HG03064 (cell line): Measurements from ENCODE around the gene DHX30.

Experiments
- ATAC-seq: cut with Tn5 transposase; IDR thresholded peaks from one replicate; pipeline ENCODE4 v1.9.1; 2021; ENCODE audit warnings: low read depth; ENCODE audit not compliant: unreplicated experiment

Gene DHX30

DNA sequence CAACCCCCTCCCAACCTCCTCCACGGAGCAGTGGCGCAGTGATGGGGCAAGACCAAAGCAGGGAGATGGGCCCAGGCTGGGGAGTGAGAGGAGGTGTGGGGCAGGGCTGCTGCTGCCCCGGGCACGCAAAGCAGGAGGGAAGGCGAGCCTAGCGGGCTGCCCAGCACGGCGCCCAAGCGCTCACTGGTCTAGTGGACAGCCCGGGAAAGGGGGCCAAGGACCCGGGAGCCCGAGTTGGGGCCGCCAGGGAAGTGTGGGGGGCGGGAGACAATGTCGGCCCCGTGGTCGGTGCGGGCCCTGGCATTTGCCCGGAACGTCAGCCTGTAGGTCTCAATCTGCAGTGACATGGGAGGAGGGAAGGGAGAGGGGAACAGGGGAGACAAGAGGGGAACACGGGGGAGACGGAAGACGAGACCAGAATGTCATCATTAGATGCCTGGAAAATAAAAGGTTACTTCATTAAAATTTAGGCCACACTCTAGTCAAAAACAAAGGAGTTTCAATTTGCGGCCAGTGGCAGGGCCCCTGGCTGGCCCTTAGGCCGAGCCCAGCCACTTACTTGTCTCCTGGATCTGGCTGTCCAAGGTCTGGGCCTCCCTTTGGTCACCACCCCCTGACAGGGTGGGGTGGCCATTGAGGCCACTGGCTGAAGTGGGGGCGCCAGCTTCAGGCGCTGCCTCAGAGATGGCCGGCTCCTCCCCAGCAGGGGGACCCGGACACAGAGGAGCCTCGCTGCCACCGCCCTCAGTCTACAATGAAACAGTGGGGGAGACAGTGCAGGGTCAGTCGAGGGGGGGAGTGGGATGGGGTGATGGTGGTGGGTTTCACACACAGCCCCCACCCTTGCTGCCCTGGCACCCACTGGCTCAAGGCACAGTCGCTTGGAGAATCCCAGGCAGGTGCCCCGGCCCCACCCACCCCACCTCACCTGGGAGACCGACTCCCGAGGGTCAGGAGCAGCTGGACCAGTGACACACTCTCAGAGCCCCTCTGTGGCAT is 50.0 kb downstream of the DHX30 start:
- ATAC-seq: no peak

DNA sequence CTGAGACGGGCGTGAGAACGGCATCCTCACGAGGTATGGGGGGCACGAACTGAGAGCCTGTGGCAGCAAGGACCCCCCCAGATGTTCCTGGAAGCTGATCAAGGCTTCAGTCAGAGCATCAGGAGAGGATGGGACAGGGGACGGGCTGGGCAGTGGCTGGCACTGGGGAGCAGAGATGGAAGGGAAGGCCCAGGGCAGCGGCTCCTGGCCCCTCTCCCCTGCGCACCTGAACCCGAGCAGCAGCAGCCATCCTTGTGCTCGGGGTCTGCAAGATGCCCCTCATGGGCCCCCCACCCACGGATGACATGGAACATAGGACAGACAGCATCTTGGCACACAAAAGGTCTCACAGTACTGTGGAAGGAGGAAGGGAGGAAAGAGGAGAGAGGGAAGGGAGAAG is 51.3 kb downstream of the DHX30 start:
- ATAC-seq: no peak

DNA sequence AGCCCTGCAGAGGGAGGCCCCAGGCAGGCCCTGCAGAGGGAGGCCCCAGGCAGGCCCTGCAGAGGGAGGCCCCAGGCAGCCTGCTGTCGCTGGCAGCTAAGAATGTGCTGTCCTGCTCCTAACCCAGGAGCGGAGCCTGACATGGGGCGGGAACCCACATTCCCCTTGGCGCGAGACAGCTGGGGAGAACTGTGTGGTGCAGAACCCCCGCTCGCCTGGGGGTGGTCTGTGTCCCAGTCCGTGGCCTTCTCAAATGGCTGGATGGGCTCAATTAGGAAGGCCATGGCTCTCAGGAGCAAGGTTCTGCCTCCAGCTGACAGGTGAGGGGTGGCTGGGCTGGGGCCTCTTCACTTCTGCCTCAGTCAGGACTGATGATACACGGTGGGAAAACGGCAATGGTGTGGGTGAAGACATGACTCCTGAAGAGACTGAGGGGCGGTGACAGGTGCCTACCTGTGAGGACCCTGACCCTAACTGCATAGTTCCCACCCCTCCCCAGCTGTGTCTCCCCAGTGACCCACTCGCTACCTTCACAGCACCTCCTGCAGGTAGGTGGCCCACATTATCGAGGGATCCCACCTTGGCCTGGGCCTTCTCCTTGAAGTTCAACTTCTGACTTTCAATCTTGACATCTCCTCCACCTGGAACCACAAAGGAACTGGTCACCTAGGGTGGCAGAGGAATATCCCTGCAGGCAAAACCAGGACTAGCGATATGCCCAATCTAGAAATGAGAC is 52.0 kb downstream of the DHX30 start:
- ATAC-seq: no peak

DNA sequence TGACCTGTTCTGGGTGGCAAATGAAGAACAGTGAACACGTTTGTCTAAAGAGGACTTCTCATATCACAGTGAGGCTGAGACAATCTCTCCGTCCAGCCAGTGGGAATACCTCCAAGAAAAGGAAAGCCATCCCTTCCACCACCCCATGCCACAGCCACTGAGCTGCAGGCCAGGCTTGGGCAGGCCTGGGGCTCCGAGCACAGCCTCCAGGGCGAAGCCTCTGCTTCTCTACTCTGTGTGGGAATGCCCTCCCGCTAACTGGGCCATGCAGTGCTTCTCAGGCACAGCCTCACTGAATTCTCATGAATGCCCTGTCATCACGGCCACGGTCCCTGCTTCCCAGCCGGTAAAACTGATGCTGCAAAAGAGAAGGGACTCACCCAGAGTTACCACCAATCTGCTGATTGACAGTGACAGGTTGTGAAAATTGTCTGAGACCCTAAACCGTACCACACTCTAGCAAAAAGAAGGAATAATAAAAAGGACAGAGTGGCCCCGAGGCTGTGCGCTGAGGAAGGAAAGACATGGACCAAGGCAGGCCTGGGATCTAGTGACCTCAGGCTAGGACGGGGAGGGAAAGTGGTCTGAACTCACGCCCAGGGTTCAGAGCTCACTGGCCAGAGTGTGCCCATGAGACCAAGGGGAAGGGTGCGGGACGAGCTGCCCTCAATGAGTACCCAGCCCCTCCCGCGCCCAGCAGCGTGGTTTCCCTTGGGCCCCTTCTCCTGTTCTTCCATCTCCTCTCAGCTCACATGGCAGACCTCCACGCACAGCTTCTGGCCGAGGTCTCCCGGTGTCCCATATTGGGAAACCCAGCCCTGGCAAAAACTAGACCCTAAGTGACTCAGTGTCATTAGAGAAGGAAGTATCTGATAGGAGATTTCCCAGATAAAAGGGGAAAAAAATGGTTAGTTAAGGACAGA is 52.8 kb downstream of the DHX30 start:
- no peak for ATAC-seq

DNA sequence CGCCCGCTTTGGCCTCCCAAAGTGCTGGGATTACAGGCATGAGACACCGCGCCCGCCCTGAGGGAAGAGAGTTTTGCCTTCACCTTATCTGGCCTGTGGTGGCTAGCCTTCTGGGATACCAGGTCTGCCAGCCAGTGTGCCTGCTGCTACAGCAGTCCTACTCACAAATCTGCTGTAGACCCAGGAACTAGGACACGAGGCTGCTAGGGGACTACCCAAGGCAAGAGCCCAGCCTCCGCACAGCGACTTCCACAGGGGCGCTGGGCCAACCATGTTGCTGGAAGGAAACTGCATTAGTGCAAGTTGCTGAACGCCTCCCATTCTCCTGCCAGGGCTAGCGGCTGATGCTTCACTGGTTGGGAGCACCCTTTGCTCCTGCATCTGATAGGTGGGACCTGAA is 53.7 kb downstream of the DHX30 start:
- no peak for ATAC-seq

DNA sequence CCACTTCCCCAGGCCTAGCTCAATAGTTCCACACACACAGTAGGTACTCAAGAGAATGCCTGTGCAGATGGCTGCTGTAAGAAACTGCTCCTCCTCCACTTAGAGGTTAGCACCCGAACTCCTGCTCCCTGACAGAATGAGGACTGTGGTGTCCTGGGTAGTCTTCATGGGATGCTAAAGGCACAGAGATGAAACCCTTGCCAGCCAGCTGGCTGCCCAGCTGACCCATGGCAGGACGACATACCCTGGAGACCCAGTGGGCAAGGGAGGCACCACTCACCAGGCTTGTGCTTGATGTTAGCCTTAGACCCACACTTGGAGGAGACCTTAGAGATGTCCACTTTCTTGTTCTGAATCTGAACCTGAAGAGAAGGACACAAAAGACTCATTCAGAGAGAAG is 54.2 kb downstream of the DHX30 start:
- no peak for ATAC-seq

DNA sequence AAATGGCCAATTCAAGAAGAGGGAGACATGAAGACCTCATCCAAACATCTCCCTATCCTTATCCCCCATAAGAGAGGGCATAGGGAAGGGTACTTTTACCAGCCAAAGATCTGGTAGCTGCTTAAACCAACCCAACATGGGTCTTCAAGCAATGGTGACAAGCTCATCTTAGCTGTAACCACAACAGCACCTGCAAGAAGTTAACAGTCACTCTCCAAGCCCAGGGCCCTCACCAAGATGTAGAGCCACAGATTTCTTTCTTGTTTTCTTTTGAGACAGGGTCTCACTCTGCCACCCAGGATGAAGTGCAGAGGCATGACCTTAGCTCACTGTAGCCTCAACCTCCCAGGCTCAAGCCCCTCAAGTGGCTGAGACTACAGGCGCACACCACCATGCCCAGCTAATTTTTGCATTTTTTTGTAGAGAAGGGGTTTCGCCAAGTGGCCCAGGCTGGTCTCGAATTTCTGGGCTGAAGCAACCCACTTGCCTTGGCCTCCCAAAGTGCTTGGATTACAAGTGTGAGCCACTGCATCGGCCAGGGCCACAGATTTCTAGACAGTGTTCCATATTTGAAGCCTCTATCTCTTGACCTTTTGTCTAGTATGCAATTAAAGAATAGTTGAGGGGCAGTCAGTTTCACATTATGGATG is 57.1 kb downstream of the DHX30 start:
- ATAC-seq: no peak

DNA sequence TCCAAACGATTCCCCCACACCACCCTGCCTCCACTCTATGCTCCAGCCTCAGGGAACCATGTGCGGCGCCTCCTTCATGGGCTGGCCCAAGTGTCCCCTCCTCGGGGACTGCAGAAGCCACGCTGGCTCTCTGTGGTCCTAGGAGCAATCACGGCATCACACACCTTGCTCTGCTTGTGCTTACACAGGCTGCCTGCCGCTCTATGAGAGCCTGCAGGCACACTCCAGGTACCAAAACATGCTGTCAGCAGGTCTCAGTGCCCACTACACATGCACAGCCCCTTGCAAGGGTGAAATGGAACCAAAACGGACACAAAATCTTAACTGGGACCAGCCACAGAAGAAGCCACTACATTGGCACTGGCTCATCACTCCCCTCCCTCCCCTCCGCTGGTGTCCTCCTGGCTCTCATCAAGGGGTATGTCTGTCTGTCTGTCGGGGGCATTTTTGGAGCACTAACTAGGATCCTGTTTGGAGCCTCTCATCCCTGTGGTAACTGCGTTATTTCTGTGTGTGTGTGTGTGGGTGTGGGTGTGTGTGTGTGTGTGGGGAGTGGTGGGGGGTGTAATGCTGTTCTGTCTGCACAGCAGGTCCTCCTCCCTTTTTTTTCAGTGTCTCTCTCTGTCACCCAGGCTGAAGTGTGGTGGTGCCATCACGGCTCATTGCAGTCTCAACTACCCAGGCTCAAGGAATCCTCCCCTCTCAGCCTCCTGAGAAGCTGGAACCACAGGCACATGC is 60.6 kb downstream of the DHX30 start:
- no peak for ATAC-seq

DNA sequence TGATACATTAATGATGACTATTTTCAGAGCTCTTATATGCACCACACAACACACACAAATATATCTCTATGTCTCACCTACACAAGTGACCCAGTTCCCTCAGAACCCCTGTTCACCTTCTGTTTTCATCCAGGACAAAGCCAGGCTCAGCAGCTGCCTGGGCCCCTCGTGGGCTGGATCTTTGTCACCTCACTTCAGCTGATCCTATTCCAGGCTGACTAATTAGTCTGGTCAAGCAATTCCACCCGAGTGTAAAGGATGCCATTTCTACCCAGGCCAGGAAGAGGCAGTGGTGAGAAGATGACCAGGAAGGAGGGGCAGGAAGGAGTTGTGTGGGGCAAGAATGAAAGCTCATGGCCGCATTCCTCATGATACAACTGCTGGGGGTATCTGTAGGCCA is 62.3 kb downstream of the DHX30 start:
- ATAC-seq: no peak

DNA sequence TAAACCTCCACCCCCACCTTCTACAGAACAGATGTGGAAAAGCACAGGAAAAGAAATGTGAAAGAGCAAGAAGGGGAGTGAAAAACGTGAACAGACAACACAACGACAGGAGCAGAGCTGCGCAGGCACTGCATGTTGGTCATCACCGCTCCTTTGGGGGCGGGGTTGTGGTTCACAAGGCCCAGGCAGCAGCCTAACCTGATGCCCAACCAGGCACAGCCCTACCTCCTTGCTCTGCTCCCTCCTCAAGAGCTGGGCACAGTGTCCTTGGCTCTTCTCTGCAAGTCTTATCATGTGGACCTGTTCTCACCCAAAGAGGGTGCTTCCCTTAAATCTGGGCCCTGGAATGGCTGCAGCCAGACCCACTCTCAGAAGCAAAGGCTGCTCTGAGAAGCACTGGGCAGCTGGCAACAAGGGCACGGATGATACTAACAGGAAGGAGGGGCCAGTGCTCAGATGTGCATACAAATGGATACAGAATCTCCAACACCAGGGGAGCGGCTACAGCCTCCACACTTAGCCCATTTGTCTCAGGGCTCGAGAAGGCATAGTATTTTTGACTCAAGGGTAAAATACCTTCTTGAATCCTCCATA is 64.6 kb downstream of the DHX30 start:
- no peak for ATAC-seq

DNA sequence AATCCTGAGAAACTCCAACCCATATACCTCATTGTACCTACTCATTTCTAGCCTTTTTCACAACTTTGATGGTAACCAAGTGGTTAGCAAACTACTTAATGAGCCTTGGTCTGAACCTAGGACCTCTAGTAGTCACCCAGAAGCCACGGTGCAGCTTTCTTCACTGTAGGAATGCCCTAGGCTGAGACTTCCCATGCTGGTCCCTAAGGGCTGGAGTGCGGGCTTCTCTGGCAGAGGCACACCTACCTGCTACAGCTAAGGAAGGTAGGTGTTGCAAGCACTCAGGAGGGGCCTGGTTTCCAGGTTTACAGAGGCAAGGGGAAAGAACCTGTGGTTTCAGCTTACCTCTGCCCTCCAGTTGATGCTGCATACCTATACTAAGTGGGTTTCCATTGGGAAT is 65.4 kb downstream of the DHX30 start:
- no peak for ATAC-seq

DNA sequence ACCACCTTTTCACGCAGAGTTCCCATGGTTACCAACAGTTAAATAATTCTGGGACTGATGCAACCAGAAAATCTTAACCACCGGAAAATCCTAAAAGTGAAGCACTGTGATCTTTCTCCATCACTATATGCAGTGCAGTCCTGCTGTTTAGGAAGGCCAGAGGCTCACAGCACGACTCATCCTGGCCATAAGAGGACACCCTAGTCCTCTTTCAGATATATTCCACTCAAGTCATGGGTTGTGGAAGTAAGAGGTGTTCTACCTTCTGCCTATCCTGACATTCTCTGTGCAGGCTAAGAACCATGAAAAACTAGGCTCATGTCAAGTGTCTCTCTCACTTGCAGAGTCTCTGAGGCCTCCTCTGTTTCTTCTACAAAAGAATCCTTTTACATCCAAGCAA is 67.2 kb downstream of the DHX30 start:
- no peak for ATAC-seq

DNA sequence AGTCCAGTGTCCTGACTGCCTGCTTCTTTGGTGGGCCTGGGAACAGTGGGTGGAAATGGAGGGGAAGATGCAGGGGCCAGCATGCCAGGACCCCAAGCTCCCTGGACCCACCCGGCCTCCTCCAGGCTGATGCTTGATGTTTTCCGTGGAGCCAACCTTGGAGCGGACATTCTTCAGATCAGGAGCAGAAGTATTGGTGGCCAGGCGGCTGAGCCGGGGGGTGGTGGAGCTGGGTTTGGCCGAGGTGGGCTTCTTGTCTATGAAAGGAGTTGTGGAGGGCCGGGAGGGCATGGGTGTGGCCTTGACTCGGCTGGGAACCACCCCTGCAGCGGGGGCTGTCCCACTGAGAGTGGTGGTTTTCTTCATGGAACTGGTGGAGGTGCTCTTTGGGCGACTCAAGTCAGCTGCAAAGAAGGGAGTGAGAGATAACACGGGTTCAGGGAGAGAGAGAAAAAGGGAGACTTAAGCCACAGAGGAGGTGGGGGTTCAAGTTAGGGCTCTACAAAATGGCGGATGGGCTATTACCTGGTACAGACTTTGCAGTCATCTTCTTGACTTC is 67.8 kb downstream of the DHX30 start:
- ATAC-seq: no peak

DNA sequence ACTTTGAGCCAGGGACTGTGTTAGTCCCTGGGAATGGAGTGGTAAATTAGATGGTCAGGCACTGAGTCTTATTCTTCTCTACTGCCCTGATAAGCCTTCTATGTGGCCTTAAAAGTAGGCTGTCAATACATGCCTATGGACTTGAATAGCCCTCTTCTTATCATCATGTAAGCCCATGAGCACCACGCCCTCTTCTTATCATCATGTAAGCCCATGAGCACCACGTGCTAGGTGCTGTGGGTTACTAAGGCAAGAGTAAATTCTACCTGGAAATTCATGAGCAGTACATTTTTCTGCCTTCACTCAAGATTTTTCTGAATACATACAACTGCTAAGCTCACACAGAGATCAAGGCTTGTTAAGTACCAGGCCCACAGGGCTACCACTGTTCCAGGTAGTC is 68.5 kb downstream of the DHX30 start:
- no peak for ATAC-seq

DNA sequence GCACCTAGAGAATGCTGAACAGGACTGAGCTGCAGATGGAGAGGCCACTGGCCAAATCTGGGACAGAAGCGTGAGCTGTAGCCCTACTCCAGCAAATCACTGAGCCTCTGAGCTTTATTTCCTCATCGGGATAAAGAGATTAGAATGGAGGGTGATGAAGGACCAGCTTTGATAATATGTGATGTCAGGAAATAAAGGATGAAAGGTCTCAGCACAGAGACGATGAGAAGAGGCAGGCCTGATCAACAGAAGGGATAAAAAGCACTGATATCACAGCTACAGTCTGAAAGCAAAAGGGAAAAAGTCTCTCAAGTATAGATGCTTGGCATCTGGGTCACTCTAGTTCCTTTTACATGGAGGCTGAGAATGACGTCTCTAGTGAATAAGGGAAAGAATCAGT is 70.0 kb downstream of the DHX30 start:
- no peak for ATAC-seq

DNA sequence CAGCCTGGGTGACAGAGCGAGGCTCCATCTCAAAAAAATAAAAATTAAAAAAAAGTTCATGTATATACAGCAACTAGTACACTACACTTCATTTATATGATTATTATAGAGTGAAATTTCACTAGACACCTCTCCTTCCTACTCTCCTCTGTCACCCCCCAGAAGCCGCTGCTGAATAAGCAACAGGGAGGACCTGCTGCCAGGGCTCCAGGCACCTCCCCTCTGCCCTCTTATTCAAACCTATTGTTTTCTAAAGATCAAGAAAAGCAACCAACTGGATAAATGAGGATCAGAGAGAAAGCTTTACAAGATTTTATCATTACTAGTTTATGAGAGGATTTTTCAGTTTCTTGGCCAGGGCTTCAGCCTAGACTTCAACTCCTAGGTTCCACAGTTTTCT is 71.5 kb downstream of the DHX30 start:
- no peak for ATAC-seq

DNA sequence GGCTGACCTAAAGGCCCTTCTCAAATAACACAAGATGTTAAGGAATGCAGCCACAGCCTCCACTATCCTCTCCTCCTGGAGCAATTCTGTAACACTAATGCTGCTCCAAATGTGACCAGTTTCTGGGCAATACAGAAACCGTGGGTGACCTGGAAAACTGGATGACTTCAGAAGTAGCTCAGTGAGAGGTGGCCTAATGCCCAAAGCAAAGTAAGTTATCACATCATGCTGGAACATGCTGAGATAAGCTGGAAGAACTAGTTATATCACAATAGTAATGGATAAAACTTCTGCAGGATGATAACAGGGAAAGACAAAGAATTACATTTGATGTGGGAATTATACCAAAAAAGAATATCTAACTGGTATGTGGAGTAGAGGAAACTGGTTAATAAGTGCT is 72.0 kb downstream of the DHX30 start:
- no peak for ATAC-seq

DNA sequence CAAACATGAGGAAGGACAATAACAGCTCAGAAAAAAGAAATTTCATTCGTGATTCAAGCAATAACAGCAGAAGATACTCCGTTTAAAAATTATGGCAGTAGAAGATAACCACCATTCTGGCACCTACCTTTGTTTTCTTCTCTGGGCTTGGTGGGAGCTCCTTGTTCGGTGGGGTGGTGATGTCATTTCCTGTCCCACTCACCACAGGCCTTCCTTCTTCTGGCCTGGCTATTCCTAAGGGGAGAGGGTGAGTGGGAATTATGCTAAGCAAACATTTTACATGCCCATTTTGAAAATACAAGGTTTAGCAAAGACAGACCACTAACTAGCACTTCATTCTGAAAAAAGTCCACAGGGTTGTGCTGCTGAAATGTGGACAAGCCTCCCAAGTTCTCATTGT is 74.4 kb downstream of the DHX30 start:
- ATAC-seq: no peak

DNA sequence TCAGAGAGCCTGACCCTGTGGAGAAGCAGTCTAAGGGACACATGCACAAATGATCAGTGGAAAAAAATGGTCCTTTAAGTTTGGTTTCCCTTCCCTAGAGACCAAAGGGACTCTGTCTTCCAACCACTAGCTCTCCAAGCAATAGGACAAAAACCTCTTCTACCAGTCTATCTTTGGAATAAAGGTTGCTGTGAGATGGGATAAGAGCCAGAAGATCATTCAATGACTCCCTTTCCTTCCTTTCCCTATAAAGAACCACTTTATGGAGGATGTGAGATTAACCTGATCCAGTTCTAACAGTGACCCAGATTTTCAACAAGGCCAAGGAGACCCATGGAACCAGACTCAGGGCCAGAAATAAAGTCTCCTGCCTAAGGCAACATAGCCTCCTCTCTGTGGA is 74.8 kb downstream of the DHX30 start:
- no peak for ATAC-seq
